GM18498 (cell line): Measurements from ENCODE around the gene NAALADL2.
"Not testable (repeated sequence)": the region's sequence is repeated elsewhere in the genome, so short reads cannot be mapped to it uniquely, and the experiment has no call there.

Source experiments
- ATAC-seq: cut with Tn5 transposase; IDR thresholded peaks from one replicate; pipeline ENCODE4 v1.9.1; 2021; ENCODE audit warnings: mild to moderate bottlenecking, moderate library complexity; ENCODE audit not compliant: unreplicated experiment

The NAALADL2 gene

GRCh38 chr3:175792245-175792644 lies 933.1 kb downstream of the NAALADL2 start:
- ATAC-seq, result no peak

DNA sequence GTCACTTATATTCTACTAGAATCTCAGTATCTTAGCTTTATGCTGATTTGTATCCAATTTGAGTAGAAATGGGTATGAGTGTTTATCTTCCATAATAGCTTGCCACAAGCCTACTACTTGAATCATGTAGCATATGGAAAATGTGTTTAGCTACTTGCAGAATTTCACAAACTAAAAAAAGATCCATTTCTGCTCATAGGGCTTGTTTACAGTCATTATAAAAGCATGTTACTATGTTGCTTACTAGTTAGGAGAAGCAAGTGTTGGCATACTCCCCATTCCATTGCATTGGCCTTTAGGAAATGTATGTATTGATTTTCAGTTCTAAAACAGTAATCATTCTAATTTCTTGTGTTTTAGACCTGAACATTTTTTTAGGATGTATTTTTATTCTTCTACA lies 939.2 kb downstream of the NAALADL2 start:
- no peak for ATAC-seq

GRCh38 chr3:175805825-175806224 lies 946.7 kb downstream of the NAALADL2 start:
- ATAC-seq, result no peak

DNA sequence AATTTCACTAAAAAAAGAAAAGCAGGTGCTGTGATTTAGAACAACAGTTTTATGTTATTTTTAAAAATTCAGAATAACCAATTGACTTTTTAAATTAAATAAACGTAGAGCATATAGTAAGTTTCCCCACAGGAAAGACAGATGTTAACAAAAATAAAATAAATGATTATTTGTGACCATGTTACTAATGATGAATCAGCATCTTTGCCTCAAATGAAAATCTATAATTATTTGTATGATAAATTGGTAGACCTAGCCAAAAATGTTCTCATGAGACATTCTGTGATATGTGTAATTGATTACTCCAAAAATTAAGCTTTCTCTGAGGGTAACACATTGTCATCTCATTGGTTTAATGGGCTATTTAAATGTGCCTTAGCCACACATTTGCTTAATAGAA lies 948.0 kb downstream of the NAALADL2 start:
- no peak for ATAC-seq

- ATAC-seq, result no peak
Measured at GRCh38 chr3:175818811-175819464, 959.8 kb downstream of the NAALADL2 start.

- ATAC-seq, result not testable (repeated sequence)
Measured at GRCh38 chr3:175822766-175823491, 963.8 kb downstream of the NAALADL2 start.

DNA sequence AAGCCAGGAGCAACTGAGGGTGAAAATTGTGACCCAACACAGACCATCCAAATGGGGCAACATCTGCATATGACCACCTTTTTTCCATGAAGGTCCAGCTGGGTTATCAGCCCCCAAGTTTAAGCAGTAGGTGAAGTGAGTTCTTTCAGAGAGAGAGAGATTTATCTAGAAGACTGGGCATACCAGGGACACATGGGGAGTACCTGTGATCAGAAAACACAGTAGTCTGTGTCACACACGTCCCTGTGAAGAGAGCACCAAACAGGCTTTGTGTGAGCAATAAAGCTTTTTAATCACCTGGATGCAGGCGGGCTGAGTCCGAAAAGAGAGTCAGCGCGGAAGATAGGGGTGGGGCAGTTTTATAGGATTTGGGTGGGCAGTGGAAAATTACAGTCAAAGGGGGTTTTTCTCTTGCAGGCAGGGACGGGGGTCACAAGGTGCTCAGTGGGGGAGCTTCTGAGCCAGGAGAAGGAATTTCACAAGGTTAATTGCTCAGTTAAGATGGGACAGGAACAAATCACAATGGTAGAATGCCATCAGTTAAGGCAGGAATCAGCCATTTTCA lies 966.0 kb downstream of the NAALADL2 start:
- not testable (repeated sequence) for ATAC-seq

GRCh38 chr3:175826759-175827158 lies 967.6 kb downstream of the NAALADL2 start:
- ATAC-seq, result no peak

DNA sequence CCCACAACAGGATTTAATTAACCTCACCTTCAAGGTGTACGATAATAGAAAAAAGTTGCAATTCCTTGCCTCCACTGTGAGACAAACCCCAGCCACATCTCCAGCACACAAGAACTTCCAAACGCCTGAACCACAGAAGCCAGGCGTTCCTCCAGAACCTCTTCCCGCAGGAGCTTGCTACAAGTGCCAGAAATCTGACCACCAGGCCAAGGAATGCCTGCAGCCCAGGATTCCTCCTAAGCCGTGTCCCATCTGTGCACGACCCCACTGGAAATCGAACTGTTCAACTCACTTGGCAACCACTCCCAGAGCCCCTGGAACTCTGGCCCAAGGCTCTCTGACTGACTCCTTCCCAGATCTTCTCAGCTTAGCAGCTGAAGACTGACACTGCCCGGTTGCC lies 970.7 kb downstream of the NAALADL2 start:
- not testable (repeated sequence) for ATAC-seq

DNA sequence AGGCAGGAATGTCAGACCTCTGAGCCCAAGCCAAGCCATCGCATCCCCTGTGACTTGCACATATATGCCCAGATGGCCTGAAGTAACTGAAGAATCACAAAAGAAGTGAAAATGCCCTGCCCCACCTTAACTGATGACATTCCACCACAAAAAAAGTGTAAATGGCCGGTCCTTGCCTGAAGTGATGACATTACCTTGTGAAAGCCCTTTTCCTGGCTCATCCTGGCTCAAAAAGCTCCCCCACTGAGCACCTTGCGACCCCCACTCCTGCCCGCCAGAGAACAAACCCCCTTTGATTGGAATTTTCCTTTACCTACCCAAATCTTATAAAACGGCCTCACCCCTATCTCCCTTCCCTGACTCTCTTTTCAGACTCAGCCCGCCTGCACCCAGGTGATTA lies 976.6 kb downstream of the NAALADL2 start:
- not testable (repeated sequence) for ATAC-seq

DNA sequence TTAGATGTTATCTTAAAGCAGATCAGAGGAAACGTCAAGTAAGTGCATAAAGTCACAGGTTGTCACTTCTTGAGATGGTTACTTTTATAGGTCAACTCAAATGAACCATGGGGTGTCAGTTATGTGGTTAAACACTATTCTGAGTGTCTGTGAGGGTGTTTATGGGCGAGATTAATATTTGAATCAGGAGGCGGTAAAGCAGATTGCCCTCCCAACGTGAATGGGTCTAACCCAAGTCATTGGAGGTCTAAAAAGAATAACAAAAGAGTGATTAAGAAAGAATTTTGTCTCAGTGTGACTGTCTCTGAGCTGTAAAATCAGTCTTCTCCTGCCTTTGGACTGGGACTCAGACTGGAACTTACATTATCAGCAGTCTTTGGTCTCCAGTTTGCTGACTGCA lies 977.5 kb downstream of the NAALADL2 start:
- ATAC-seq, result no peak

- no peak for ATAC-seq
Measured at GRCh38 chr3:175837962-175838361, 978.8 kb downstream of the NAALADL2 start.

DNA sequence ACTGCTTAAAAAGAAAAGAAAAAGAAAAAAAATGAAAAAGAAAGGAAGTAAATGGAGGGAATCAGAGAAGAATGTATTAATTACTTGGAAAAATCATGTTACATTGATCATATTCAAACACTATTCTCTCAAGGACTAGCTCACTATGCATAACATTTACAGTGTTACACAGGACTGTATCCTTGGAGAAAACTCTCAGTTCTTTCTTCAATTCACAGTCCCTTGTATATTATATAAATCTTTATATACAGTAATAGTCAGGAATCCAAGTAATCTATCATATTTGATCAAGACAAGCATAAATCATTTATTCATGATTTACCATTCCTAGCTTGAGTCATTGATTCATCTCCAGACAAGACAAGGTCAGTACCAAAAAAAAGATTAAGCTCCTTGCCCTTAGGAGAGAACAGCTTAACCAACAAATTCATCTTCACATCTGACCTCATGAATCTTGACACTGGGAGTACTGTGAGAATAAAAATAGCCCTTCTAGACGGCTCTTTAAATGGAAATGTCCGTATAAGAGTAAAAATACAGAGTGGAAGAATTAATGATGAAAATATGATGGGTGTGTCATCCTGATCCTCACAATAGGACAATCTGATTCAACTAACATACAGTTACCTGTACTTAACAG lies 980.4 kb downstream of the NAALADL2 start:
- no peak for ATAC-seq

GRCh38 chr3:175851541-175851940 lies 992.4 kb downstream of the NAALADL2 start:
- no peak for ATAC-seq

- ATAC-seq, result no peak
Measured at GRCh38 chr3:175852560-175852959, 993.4 kb downstream of the NAALADL2 start.

DNA sequence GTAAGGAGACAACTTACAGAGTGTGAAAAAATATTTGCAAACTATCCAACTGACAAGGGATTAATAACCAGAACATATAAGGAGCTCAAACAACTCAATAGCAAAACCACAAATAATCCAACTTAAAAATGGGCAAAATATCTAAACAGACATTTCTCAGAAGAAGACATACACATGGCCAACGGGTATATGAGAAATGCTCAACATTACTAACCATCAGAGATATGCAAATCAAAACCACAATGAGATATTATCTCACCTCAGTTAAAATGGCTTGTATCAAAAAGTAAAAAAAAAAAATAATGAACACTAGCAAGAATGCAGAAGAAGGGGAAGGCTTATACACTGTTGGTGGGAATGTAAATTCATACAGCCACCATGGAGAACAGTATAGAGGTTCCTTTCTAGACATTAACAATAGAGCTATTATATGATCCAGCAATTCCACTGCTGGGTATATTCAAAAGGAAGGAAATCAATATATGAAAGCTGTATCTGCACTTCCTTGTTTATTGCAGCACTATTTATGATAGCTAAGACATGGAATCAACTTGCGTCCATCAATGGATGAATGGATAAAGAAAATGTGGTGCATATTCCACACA lies 998.6 kb downstream of the NAALADL2 start:
- ATAC-seq, result no peak
